SU-DHL-6 (cell line): ENCODE results near the gene TOR1A.

Source experiments
- EZH2phosphoT487 ChIP-seq: fragments of 200-600 bp; sonication (generic), shearing (Covaris generic); conservative IDR thresholded peaks from 2 replicates; pipeline ENCODE4 v1.6.1; 2018; ENCODE audit warnings: mild to moderate bottlenecking, antibody characterized with exemption, low read length, moderate library complexity, mixed read lengths
- TF ChIP-seq, protein P1 (sequence below): fragments of 200-600 bp; sonication (generic); IDR thresholded peaks from one replicate; pipeline ENCODE4 v1.5.1; 2017; ENCODE audit warnings: antibody characterized with exemption, mild to moderate bottlenecking, low read length, moderate library complexity; ENCODE audit not compliant: insufficient read depth, poor library complexity, severe bottlenecking

DNA sequence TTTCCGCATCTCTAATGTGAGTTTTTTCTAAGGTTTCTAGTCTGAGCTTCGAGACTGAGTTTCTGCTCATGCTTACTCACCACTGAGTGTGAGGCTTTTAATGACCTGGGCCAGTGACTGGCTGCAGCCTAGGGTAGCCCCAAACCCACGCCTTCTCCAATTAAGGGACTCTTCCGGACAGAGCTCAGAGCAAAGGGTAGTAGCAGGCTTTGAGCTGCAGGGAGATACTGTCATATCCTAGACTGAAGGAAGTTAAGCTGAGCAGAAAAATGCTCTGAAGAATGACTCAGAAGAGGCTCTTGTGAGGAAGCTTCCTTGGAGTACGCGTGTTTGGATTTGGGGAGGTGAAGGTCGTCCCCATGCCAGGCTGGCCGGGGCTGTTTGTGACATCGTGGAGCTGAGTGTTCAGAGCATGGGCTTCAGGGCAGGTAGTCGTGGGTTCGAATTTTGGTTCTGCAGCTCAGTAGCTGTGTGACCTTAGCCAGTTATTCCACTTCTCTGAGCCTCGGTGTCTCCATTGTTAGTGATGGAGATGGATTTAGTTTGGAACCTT, 14.8 kb upstream of the TOR1A start:
- TF ChIP-seq, protein P1, sequence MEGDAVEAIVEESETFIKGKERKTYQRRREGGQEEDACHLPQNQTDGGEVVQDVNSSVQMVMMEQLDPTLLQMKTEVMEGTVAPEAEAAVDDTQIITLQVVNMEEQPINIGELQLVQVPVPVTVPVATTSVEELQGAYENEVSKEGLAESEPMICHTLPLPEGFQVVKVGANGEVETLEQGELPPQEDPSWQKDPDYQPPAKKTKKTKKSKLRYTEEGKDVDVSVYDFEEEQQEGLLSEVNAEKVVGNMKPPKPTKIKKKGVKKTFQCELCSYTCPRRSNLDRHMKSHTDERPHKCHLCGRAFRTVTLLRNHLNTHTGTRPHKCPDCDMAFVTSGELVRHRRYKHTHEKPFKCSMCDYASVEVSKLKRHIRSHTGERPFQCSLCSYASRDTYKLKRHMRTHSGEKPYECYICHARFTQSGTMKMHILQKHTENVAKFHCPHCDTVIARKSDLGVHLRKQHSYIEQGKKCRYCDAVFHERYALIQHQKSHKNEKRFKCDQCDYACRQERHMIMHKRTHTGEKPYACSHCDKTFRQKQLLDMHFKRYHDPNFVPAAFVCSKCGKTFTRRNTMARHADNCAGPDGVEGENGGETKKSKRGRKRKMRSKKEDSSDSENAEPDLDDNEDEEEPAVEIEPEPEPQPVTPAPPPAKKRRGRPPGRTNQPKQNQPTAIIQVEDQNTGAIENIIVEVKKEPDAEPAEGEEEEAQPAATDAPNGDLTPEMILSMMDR = no peak
- no peak for TF ChIP-seq EZH2phosphoT487
